GM04504 (cell line): Measurements from ENCODE around the gene EED.
A peak's percentile ranks its signal among the peaks of the same experiment; 100 is the strongest.

Experiments used
- DNase-seq: peaks from one replicate; pipeline ENCODE4 v3.0.0-alpha.2; 2012; ENCODE audit warnings: low read depth

Gene EED, protein sequence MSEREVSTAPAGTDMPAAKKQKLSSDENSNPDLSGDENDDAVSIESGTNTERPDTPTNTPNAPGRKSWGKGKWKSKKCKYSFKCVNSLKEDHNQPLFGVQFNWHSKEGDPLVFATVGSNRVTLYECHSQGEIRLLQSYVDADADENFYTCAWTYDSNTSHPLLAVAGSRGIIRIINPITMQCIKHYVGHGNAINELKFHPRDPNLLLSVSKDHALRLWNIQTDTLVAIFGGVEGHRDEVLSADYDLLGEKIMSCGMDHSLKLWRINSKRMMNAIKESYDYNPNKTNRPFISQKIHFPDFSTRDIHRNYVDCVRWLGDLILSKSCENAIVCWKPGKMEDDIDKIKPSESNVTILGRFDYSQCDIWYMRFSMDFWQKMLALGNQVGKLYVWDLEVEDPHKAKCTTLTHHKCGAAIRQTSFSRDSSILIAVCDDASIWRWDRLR

DNA sequence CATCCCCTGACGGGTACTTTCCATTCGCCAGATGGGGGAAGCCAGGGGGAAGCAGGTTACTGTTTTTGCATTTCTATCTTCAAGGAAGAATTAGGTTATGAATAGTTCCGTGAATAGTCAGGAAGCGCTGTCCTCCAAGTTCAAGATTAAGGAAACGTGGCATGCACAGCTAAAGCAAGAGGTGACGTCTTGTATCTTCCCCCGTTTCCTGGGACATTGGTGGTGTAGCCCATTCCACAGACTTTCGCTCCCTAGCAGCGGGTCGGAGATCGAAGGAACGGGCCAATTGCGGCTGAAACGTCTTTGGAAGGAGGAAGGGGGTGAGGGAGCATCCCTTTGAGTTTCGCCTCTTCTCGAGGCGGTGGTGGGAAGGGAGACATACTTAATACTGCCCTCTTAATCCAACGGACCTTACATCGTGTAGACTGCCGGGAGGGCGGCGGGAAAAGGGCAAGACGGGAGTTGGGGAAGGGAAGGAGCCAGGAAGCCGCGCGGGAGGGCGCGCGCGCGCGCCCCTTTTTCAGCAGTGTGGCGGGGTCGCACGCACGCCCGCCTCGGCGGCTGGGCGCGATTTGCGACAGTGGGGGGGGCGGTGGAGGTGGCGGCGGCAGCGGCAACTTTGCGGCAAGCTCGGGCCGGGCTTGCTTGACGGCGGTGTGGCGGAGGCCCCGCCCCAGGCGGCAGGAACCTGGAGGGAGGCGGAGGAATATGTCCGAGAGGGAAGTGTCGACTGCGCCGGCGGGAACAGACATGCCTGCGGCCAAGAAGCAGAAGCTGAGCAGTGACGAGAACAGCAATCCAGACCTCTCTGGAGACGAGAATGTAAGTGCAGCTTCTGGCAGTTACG is at the start of gene EED:
Gene EED, plus strand, starts transcription at position 232 of the 847 bp plus-strand sequence. Its CDS starts 477 bp downstream, at position 709.
- peak; percentile 83 for DNase-seq

DNA sequence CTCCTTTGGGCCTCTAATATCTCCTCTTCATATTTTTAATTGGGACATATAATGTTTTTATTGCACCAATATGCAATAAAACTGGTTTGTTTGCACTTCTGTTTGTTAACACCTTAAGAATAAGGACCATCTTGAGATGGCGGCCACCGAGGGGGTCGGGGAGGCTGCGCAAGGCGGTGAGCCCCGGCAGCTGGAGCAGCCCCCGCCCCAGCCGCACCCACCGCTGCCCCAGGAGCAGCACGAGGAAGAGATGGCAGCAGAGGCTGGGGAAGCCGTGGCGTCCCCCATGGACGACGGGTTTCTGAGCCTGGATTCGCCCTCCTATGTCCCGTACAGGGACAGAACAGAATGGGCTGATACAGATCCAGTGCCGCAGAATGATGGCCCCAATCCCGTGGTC is 49.6 kb upstream of the EED start:
- no peak for DNase-seq

DNA sequence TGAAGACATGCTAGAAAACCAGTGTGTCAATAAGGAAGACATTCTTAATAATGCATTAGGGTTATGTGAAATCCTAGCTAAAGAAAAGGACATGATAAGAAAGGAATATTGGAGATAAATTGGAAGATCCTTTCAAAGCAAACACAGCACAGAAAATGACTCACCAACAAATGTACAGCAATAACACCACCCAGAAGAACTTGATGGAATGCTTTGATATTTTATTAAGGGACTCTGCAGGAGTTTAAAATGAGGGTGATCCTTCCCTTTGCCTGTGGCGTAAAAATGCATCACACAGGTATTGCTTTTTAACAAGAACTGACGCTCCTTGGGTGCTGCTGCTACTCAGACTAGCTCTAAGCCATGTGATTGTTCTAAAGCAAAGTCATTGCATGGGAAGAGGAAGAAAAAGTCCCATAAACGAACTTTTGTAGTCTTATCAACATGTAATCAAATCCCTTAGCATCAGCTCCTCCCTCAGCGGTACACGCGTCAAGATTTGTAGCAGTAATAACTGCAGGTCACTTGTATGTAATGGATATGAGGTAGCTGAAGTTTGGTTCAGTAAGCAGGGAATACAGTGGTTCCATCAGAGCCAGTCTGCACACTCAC is 48.4 kb upstream of the EED start:
- no peak for DNase-seq

DNA sequence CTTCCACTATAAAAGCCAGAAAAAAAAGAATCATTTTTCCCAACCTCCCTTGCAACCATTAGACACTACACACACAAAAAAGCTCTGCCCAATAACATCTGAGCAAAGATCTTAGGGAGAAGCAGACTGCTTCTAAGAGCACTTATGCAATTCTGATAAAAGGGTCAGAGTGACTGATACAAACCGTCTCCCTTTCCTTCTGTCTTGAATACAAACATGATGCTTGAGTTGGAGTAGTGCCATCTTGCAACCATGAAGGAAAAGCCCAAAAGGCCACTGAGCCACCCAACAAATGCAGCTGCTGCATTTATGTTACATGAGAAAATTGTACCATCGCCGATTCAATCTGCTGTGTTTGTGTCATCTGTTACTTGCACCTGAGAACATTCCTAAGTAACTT is 47.6 kb upstream of the EED start:
- no peak for DNase-seq

DNA sequence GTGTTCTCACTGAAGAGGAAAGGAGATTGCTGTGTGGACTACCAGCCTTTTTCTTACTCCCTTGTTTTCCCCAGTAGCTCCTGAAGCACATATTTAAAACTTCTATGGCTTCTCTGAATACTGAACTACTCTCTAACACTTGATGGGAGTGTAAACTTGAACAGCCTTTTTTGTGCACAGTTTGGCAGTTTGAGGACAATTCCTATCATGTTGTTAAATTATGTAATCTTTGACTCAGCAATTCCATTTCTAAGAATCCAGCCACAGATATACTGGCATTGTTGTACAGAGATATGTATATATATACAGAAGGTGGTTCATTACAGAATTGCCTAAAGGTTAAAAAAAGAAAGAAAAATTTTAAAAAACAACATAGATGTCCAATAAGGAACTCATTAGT is 47.1 kb upstream of the EED start:
- no peak for DNase-seq

DNA sequence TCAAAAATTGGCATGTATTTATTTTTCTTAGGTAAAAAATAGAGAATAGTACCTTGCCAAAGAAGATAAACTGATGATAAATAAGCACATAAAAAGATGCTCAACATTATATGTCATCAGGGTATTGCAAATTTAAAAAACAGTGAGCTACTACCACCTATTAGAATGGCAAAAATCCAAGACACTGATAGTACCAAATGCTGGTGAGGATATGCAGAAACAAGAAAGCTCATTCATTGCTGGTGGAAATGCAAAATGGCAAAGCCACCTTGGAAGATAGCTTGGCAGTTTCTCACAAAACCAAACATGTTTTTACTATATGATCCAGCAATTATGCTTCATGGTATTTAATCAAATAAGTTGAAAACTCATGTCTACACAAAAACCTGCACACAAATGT is 46.4 kb upstream of the EED start:
- DNase-seq = no peak

DNA sequence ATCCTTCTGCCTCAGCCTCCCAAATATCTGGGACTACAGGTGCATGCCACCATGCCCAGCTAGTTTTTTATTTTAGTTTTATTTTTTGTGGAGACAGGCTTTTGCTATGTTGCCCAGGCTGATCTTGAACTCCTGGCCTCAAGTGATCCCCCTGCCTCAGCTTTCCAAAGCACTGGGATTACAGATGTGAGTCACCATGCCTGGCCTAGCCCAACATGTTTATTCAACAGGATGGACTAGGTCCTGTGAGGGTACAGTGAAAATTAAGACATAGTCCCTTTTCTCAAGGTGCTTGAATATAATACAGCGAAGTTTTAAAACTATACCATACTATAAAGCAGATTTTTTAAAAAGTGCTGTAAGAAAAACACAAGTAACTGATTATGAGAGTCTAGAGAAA is 45.2 kb upstream of the EED start:
- DNase-seq = no peak

DNA sequence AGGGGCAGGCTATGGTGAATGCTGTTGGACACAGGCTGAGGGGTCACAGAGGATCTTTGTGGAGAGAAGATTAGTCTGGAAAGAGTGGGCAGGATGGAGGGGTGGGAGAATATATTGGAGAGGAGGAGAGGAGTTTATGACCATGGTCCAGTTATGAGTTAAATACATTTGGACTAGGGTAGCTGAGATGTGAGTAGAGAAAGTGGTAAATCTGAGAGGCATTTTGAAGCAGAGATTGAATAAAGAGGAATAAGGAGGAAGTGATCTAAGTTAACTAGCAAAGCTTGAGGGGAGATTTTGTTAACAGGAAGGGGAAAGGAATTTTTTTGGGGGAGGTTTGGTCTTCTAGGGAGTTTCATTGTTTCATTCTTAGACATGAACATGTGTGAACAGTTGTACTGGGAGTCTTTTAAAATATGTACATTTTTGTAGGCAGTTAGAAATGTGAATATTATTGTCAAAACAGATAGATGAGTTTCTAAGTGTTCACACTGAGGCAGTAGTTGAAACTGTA is 43.1 kb upstream of the EED start:
- no peak for DNase-seq

DNA sequence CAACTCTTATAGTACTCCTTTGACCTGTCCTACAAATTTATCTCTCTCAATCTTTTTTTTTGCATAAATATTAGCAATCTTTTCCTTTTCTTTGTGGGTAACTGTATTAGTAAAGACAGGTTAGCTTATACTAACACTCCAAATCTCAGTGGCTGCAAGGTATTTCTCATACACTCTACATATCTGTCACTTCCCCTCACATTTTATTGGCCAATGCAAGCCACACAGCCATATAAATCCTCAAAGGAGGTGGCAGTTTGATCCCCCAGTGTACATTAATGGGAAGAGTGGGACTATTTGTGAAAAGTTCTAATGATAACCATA is 42.6 kb upstream of the EED start:
- no peak for DNase-seq

DNA sequence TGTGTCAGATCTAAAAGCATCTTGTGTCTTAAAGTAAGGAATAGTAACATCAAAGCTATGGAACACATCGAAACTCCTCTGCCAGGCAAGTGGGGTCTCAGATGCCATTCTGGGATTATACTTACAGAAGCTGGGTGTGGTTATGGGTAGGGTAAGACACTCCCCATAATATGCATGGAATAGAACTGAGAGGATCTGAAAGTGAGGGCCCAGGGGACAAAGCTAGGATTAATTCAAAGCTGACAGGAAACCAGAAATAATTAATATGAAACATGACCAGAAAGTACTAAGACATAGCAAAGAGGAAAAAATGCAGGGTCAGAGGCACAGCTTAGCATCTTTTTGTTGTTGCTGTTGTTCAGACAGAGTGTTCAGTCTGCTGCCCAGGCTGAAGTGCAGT is 40.2 kb upstream of the EED start:
- no peak for DNase-seq

DNA sequence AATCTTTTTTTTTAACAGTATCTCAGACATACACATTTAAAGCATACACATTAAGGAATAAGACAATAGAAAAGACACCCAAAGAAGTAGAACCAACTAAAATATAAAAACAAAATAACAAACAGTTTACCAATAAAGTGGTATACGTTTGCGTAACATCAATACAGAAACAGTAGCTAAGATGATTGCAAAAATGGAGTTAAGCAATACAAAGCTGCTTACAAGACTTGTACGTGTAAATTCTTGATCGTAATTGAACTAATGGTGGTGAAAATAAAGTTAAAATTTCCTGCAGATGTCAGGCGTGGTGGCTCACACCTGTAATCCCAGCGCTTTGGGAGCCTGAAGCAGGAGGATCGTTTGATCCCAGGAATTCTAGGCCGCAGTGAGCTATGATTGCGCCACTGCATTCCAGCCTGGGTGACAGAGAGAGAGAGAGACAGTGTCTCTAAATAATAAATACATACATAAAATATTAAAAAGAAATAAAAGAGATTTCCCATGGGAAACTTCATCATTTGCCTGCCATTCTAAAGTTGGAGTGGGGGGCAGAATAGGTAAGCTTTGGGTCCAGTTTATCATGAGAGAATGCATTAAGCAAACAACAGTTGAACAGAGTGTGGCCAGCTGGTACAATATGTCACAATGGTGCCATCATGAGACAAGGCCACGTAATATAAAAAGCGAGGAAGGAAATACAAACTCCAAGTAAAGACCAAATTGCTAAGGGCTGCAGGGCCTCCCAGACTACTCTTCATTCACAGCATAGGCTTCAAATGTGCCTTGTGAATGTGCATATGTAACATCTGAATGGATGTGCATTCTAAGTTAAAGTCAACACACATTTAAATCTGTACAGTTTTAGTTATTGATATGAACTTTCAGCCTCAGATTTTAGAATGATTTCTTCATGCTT is 38.9 kb upstream of the EED start:
- no peak for DNase-seq

DNA sequence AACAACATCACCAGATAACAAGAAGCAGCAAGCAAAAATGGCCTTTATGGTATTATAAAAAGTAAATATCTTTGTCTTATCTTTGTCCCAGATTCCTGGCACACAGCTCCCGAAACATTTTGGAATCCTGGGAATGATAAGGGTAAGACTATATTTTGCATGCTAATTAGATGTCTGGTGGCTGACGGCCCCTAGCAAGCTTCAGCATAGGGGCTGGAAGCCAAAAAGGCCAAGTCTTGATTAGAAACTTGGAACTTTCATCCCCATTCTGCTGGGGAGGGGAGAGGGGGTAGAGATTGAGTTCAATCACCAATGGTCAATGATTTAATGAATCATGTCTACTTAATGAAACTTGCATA is 38.2 kb upstream of the EED start:
- DNase-seq = no peak

DNA sequence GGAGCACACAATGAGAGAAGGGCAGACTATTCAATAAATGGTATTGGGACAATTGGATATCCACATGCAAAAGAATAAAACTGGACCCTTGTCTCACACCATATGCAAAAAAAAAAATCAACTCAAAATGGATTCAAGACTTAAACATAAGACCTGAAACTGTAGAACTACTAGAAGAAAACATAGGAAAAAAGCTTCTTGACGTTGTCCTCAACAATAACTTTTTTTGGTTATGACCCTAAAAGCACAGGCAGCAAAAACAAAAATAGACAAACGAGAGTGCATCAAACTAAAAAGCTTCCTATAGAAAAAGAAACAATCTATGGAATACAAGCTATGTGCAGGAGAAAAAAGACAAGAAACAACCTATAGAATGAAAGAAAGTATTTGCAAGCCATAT is 37.1 kb upstream of the EED start:
- no peak for DNase-seq

DNA sequence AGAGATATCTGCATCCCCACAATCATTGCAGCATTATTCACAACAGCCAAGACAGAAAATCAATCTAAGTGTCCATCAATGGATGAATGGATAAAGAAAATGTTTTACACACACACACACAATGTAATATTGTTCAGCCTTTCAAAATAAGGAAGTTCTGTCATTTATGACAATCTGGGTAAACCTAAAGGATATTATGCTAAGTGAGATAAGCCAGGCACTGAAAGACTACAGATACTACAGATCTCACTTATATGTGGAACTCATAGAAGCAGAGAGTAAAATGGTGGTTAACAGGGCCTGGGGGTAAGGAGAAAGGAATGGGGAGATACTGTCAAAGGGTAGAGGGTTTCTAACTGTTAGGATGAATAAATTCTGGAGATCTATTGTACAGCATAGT is 36.0 kb upstream of the EED start:
- DNase-seq = no peak

DNA sequence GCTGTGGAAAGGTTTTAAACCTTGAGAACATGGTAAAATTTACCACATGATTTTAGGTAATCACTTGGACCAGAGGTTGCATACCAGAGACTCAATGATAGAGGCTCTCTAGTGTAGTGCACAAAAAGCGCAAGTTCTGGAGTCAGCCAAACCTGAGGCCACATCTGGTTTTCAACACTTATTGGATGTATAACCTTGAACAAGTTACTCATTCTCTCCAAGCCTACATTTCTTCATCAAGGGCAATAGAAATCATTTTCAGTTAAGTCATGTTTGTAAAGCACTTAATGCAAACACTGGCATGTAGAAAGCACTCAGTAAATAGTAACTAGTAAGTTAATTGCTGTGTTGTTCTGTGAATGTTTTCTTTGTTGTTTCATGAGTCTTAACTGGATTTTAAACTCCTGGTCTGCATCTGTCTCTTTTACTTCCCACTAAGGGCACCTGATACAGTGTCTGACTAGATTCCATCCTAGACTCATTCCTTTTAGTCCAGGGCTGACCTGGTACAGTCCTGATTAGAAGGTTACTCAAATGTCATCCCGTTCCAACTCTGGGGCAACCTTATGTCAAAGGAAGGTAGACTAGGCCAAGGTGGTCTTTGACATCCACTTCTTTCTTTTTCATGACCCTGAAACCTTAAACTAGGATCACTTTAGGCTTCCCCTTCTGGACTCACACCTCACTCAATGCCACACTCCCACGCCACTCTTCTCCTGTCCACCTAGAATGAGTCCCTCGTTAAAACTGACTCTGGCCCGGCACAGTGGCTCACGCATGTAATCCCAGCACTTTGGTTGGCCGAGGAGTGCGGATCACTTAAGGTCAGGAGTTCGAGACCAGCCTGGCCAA is 34.5 kb upstream of the EED start:
- DNase-seq = no peak

DNA sequence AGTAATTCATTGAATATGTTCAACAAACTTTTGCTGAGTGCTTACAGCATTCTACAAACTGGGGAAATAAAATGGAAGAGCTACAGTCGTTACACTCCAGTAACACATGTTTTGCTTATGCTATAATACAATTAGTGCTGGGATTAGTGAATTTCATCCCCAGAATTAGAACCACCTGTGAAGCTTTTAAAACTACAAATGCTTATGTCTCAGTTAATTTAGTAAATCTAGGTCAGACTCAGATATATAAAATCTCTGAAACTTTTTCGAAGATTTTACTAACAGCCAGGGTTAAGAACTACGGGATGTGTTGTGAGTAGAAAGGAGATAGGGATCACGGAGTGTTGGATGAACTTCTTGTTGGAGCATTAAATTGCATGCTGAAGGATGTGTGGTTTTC is 33.7 kb upstream of the EED start:
- DNase-seq = no peak

DNA sequence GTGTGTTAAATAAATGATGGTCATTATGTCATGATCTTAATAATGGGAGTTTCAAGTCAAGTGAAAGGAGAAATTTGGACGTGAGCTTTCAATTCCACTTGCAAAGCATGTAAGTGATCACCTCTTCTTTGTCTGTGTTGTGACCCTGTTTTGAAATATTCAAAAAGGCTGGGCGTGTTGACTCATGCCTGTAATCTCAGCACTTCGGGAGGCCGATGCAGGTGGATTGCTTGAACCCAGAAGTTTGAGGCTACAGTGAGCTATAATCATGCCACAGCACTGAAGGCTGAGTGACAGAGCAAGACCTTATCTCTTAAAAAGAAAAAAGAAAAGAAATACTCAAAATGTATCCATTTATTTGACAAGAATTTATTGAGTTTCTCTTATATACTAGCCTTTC is 32.9 kb upstream of the EED start:
- DNase-seq = no peak

DNA sequence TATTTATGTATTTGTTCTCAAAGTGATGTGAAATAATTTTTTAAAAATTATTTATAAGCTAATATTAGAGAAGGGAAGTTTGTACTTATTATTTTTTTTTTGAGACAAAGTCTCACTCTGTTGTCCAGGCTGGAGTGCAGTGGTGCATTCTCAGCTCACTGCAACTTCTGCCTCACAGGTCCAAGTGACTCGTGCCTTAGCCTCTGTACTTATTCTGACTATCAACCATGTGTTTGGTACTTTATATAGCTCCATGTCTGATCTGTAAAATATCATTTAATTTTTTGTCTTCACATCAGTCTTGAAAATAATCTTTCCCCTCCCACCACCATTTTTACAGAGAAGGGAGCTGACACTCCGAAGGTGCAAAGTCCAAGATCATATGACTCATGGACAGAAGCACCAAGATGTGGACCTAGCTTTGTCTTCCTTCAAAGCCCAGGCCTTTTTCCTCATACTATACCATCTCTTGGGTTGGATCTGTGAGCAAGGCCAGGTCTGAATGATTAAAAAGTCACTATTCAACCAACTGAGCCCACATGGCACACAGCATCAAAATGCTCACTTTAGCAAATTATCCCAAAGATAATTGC is 32.4 kb upstream of the EED start:
- no peak for DNase-seq

DNA sequence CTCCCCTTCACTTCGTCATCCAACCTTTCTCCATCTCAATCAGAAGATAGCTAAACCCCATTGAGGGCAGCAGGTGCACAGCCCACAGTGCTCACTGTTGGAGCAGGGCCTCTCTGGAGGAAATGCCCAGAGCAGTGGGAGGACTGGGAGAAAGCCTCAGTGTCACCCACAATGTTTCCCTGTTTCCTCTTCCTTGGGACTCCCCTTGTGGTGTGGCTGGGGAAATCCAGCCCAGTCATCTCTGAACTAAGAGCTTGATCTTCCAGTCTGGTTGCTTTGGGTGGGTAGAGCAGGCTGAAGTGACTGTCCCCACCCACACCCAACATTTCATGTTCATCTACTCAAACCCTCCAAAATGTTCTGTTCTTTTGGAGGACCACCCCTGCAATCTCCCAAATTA is 29.8 kb upstream of the EED start:
- no peak for DNase-seq
